Endothelial cell of hepatic sinusoid (primary cell): ENCODE results near the gene PES1.

ENCODE experiments used
- in situ Hi-C: cut with HindIII; loops from 2 replicates; pipeline ENCODE4 v1.10.0; 2017; ENCODE audit warnings: low sequenced_read_pairs

PES1 gene

GRCh38 chr22:30578481-30578880, 13.2 kb downstream of the PES1 start:
- in situ Hi-C loops, result no loop called here

GRCh38 chr22:30575859-30576258, 15.9 kb downstream of the PES1 start:
- in situ Hi-C loops, result no loop called here

GRCh38 chr22:30574997-30575671, 16.6 kb downstream of the PES1 start:
- in situ Hi-C loops, result no loop called here

GRCh38 chr22:30574095-30574981, 17.4 kb downstream of the PES1 start, which contains the start of gene GAL3ST1:
Gene GAL3ST1 (minus strand): TSS chr22:30574665. CDS start chr22:30557392, 17,273 bp downstream.
- in situ Hi-C loops, result no loop called here

- in situ Hi-C loops, result no loop called here
Measured at GRCh38 chr22:30573594-30574094, 18.1 kb downstream of the PES1 start.

- in situ Hi-C loops, result no loop called here
Measured at GRCh38 chr22:30572840-30573593, 18.7 kb downstream of the PES1 start.

GRCh38 chr22:30572210-30572609, 19.5 kb downstream of the PES1 start:
- in situ Hi-C loops, result no loop called here

GRCh38 chr22:30569674-30570202, 22.0 kb downstream of the PES1 start:
- in situ Hi-C loops, result loop anchor here (10.0 kb wide), 1 partner anchor 55 kb away; no protein-coding TSS in a partner anchor

GRCh38 chr22:30568137-30568805, 23.4 kb downstream of the PES1 start:
- in situ Hi-C loops, result loop anchor here (10.0 kb wide), 1 partner anchor 53 kb away; no protein-coding TSS in a partner anchor

- in situ Hi-C loops, result loop anchor here (10.0 kb wide), 1 partner anchor 52 kb away; no protein-coding TSS in a partner anchor
Measured at GRCh38 chr22:30567277-30567676, 24.4 kb downstream of the PES1 start.

- in situ Hi-C loops, result loop anchor here (10.0 kb wide), 1 partner anchor 51 kb away; no protein-coding TSS in a partner anchor
Measured at GRCh38 chr22:30566125-30566524, 25.6 kb downstream of the PES1 start.

- in situ Hi-C loops, result loop anchor here (10.0 kb wide), 1 partner anchor 51 kb away; no protein-coding TSS in a partner anchor
Measured at GRCh38 chr22:30565341-30565740, 26.4 kb downstream of the PES1 start.

- in situ Hi-C loops, result loop anchor here (10.0 kb wide), 1 partner anchor 50 kb away; no protein-coding TSS in a partner anchor
Measured at GRCh38 chr22:30564761-30565119, 27.0 kb downstream of the PES1 start.

GRCh38 chr22:30564045-30564760, 27.5 kb downstream of the PES1 start:
- in situ Hi-C loops, result loop anchor here (10.0 kb wide), 1 partner anchor 49 kb away; no protein-coding TSS in a partner anchor

GRCh38 chr22:30562366-30562765, 29.3 kb downstream of the PES1 start:
- in situ Hi-C loops, result loop anchor here (10.0 kb wide), 1 partner anchor 48 kb away; no protein-coding TSS in a partner anchor

- in situ Hi-C loops, result loop anchor here (10.0 kb wide), 1 partner anchor 47 kb away; no protein-coding TSS in a partner anchor
Measured at GRCh38 chr22:30561402-30562189, 30.1 kb downstream of the PES1 start.

- in situ Hi-C loops, result loop anchor here (10.0 kb wide), 1 partner anchor 46 kb away; no protein-coding TSS in a partner anchor
Measured at GRCh38 chr22:30560643-30561202, 31.0 kb downstream of the PES1 start.

GRCh38 chr22:30559889-30560288, 31.8 kb downstream of the PES1 start:
- in situ Hi-C loops, result loop anchor here (10.0 kb wide), 1 partner anchor 45 kb away; no protein-coding TSS in a partner anchor
